HG02642 (cell line): ENCODE data around the gene ELK1.
"Not testable (repeated sequence)": the region's sequence is repeated elsewhere in the genome, so short reads cannot be mapped to it uniquely, and the experiment has no call there.

ENCODE experiments used
- ATAC-seq: cut with Tn5 transposase; IDR thresholded peaks from one replicate; pipeline ENCODE4 v1.9.1; 2021; ENCODE audit warnings: mild to moderate bottlenecking; ENCODE audit not compliant: unreplicated experiment, poor library complexity

The ELK1 gene

DNA sequence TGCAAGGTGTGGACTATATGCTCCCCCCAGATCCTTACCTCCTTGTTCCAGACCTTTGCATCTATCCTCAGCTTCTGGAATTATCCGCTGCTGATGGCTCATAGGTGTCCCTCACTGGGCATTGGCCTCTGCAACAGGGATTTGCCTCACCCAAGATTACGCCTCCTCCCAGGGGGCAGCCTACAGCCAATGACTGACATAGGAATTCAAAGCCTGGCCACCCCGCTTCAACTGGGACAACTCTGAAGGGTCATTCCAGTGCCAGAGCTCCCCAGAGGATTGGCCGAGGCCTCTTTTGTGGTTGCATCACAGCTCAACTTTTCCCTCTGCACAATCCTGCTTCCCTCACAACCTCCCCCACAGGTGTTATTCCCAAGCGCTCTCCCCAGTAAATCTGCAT, 35.7 kb downstream of the ELK1 start:
- ATAC-seq: no peak

DNA sequence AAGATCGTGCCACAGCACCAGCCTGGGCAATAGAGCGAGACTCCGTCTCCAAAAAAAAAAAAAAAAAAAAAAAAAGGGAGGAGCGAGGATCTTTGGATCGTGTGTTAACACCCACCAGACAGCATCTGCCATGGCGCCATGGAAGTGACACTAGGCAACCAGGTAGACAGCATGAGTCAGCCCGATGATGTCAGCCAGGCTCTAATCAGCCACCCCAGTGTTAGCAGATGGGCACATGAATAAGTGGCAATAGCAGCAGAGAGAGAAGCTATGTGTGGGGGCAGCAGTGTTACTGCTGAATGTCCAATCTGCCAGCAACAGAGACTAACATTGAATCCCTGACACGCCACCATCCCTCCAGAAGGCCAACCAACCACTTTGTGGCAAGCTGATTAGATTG, 37.3 kb downstream of the ELK1 start:
- ATAC-seq: no peak

DNA sequence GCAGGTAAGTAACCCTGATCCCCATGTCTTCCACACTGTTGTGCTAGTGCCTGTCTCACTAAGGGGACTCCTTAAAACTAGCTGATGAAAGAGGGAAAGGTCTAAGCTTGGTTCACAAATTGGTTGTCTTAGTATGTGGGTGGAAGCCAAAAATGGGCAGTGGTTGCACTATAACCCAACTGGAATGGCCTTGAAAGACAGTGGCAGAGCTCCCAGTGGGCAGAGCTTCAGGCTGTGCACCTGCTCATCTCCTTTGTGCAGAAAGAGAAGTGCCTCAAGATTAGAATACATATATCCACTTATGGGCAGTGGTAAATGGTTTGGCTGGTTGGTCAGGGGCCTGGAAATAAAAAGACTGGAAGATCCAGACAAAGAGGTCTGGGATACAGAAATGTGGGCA, 37.9 kb downstream of the ELK1 start:
- ATAC-seq: no peak

DNA sequence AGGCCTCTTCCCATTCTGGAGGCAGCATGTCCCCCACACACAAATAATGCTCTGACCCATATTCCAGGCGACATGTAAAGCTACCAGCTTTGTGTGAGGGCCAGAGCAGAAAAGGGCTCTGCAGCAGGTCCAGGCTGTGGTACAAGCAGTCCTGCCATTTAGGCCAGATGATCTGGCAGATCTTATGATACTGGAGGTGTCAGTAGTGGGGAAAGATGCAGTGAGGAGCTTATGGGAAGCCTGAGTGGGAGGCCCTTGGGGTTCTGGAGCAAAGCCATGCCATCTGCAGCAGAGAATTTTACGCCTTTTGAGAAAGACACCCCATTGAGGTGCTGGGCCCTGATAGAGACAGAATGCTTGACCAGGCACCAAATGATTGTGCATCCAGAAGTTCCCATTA, 38.4 kb downstream of the ELK1 start:
- no peak for ATAC-seq

DNA sequence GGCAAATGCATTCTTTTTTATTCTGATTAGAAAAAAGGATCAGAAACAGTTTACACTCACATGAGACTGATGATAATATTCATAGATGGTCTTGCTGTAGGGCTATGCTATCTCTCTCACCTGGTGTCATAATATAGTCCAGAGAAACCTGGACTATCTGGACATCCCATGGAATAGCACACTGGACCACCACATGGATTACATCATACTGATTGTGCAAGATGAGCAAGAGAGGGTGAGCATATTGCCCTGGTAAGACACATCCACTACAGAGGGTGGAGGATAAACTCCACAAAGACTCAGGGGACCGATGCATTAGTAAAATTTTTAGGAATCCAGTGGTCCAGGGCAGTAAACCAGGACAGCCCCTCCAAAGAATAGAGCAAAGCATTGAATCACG, 38.9 kb downstream of the ELK1 start:
- no peak for ATAC-seq

DNA sequence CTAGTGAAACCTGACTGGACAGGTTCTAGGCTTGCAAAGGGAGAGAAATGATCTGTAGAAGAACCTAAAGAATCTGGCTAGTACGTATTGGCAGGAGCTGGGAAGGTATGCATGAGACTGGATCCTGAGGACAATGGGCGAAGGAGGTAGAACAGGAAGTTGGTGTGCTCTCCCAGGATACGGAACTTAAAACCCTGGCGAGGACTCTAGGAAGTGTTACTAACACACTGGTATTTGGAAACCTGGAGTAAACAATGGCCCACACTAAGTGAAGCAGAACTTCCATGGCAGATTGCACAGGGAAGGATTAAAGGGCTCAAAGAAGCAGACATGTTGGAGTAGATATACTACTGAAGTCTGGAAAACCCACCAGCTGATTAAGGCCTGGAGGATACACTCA, 39.9 kb downstream of the ELK1 start:
- ATAC-seq: no peak

DNA sequence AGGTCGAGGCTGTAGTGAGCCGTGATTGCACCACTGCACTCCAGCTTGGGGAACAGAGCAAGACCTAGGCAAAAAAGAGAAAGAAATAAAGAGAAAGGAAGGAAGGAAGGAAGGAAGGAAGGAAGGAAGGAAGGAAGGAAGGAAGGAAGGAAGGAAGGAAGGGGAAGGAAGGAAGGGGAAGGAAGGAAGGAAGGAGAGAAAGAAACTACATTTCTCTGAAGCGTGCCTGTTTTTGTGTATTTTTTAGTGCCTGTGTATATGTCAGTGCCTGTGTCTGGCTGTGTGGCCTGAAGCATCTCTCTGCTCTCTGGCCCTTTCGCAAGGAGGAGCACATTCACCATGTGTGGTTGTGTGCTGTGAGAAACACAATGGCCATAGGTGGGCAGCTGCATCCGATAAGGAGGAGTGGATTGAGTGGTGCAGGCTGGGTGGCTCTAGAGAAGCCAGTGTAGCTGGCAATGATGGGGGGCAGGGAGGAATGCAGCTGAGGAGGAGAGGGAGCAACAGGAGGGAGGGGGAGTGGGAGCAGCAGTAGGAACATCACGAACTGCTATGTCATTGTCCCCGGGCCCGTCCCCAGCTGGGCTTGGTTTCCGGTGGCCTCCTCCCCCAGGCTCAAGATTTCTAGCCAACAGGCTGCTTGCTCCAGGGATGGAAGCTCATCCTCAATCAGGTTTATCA, 42.1 kb downstream of the ELK1 start:
- ATAC-seq: no peak

DNA sequence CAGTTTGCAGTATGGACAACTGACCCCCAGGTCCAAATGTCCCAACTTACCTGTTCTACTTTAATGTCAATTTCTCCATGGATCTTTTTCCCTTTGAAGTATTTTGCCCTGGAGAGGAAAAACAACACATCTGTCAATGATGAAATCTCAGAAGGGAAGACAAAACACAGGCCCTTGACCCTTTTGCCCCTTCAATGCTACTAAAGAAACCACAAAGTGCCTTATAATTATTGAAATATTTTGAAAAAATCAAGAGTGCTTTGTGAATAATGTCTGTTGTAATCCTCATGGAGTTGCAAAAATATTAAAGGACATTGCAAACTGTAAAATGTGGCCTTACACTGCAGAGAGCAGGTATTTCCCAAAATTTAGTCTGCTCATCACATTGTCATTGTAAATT, 43.3 kb downstream of the ELK1 start:
- no peak for ATAC-seq

DNA sequence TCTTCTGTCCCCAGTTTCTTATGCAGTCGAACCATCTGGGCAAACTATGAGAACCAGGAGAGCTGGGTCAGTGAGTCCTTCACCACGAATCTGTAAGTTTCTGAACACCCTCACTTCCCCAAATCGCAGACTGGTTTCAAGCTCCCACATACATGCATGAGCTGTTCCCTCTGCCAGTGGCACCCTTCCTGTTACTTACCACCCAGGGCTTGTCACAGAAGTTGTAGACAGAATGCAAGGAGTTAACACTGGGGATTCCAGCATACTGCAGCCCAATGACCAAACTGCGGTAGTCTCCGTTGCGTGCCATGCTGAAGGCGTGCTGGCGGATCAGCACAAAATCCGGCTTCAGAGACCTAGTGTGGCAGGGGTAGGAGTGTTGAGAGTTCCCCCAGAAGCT, 45.3 kb downstream of the ELK1 start:
- ATAC-seq: no peak

DNA sequence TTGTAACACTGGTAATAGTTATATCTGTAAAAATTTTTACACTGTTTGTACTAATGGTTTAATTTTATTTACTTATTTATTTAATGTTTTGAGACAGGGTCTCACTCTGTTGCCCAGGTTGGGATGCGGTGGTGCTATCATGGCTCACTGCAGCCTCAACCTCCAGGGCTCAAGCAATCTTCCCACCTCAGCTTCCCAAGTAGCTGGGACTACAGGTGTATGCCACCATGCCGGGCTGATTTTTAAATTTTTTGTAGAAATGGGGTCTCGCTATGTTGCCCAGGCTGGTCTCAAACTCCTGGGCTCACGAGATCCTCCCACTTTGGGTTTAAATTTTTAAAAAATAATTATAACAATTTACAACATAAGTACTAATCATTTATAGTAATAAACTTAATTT, 47.2 kb downstream of the ELK1 start:
- ATAC-seq: not testable (repeated sequence)

DNA sequence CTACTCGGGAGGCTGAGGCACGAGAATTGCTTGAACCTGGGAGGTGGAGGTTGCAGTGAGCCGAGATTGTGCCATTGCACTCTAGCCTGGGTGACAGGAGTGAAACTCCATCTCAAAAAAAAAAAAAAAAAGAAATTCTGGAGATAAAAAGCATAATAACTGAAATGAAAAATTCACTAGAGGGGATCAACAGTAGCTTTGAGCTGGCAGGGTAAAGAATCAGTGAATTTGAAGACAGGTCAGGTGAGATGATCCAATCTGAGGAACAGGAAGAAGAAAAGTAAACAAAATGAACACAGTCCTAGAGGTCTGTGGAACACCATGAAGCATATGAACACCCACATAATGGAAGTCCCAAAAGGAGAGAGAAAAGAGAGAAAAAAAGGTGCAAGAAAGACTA, 53.1 kb downstream of the ELK1 start:
- ATAC-seq: no peak

DNA sequence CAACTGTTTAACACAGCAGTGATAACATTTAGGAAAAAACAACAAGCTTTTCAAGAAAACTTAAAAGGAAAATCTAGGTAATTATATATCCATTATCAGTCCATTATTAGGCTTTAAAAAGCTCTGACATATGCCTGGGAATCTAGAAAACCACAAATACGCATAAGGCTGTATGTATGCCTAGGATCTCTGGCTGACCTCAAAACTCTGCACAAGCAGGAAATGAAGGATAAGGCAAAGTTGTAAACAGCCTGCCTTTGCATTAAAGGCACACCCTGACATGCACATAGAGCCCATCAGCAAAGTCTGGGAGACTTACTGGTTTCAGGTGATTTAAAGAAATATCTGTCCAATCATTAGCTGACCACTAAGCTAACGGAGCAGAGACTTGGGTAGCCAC, 54.1 kb downstream of the ELK1 start:
- no peak for ATAC-seq

DNA sequence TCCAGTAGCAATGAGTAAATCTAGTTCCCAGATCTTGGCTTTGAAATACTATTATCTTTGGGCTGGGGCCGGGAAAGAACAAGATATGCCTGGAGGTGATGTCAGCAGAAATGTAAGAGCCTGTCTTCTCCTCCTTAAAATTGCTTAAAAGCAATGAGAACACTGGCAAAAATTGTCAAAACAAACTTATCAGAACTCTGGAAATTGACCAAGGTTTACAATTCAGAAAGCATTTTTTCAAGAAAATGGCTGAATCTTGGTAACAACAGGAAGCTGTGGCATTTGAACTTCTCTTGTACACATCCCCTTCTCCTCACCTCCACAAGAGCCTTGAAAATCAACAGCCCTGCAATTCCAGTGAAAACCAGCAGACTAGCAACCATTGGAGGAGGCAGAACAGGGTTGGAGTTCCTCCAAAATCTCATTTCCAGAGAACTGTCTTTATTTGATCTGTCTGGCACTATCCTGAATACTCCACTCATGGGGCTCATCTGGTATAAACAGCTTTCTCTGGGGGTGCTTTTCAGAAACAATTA, 54.6 kb downstream of the ELK1 start:
- ATAC-seq: no peak

DNA sequence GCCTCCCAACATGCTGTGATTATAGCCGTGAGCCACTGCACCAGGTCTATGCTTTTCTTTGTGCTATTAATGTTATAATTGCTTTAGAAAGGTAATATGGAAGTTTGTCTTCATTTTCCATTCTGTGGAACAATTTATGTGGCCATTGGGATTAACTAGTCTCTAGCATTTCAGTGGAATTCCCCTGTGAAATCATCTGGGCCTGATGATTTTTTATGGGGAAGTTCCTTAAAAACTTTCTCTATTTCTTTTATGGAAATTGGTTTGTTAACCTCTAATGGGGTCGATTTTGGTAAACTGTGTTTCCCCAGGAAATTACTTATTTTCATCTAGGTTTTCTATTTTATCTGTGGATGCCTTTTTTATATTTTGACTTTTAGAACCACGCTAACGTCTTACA, 56.8 kb downstream of the ELK1 start:
- ATAC-seq: no peak

DNA sequence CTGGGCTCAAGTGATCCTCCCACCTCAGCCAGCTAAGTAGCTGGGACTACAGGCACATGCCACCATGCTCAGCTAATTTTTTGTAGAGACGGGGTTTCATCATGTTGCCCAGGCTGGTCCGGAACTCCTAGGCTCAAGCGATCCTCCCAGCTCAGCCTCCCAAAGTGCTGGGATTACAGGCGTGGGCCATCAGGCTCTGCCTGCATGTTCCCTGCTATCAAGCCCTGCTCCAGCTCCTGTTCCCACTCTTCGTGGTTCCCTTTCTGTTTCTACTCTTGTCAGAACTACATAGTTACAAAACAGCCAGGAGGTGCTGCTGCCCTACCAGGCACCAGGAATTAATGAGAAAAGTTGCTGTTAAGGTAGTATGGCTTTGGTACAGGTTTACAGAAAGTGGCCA, 59.4 kb downstream of the ELK1 start:
- ATAC-seq: no peak

DNA sequence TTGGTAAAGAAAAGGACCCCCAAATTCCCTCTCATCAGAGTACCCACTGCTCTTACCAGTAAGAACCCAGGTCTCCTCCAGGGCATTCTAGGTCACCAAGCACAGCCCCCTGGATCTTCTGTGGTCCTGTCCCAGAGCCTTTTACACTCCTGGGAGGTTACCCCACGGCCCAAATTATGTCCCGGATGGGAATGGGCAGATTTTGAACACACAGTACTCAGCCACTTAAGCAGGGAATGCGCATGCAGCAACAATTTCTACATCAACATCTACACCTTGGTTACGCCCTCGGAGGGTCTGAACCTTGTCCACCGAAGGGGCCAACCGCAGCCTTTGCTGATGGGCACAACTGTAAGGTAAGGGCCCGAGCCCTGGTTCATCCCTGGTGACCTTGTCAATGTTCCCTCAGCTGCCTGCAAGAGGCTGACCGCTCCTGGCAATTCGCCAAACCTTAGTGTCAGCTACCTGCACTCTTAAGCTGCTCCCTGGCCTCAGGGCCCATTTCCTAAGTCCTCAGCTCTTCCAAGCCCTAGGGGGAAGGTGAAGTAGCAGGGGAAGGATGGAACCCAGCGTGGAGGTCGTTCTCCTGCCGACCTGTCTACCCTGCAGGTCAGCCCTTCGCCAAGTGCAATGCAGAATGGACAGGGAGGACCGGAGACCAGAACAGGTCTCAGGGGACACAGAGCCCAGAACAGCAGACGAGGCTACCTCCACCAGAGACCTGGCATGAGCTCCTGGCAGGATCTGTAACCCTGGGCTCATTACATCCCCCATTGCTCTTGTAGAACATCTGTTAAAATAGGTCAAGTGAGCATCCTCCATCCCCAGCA, 62.2 kb downstream of the ELK1 start:
- ATAC-seq: no peak

DNA sequence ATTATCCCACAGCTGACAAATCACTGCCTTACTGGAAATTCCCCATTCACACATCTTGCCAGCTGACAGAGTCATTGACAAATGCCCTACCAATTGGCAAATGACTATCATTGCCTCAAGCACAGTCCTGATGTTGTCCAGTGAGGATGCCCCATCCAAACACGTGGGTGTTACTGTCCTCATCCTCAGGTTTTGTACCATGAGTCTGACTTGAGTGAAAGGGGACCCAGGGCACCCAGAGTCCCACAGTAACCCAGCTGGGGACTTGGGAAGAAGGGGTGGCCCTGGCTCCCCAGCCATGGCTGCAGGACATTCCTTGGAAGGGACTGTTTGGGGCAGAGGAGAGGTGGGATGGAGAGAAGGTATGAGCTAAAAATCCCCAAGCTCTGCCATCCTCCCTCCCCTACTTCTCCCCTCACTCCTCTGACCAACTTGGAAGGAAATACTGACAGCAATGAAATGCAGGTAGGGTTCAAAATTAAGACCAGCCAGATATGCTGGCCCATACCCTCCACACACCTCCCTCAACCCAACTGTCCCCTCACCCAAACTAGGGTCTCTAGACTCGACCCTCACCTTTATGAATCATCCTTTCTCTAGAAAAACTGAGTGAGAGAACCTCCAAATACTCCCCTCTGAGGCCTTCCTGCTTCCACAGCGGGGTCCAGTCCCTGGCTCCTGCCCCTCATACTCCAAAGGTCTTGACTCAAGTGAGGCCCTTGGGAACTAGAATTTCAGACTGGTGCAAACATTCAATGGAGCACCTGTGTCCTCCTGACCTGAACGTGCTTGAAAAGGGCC, 63.1 kb downstream of the ELK1 start:
- no peak for ATAC-seq

DNA sequence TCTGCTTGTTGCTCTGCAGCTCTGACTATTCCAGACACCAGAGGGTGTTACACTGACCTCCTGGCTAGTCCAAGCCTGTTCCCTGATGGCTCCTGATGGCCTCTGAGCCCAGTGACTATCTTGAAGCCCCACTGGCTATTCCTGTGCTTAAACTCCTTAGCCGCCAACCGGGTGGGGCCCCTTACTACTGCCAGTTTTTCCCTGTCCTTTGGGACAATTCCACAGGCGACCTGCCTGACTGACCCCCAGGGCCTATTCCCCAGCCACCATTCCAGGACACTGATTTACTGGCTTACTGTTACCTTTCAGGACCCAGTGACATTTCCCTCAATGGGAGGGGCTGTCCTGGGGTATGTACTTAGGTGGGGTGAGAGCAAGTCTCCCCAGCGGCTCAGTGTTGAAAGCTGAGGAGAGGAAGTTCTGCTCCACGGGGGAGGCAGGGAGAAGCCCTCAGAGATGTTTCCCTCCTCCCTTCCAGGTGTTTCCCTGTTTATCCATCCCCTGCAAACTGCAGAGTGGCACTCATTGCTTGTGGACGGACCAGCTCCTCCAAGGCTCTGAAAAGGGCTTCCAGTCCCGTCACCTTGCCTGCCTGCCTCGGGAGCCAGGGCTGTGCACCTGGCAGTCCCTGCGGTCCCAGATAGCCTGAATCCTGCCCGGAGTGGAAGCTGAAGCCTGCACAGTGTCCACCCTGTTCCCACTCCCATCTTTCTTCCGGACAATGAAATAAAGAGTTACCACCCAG, 64.1 kb downstream of the ELK1 start:
- no peak for ATAC-seq
